IMR-90 (cell line): ENCODE results near the gene SSBP2. TPM values are rescaled to one million over a fixed set of nuclear protein-coding genes. Genes with fewer than 3 reads are reported as not detected.

Source experiments
- ATAC-seq: fragments of 200-7000 bp; cut with Tn5 transposase; 2 replicates; pipeline ENCODE4 v1.9.1; 2020; ENCODE audit warnings: low read depth, mild to moderate bottlenecking, moderate library complexity
- BruUV-seq: library from RNA; stranded (reverse); fragments of 400-500 nt; replicated peaks from 2 replicates; lab custom pipeline; 2021; lab: Mats Ljungman, UMichigan
- CTCF ChIA-PET: fragments of 300-600 bp; formaldehyde crosslinking; extraction: SDS; loops from one replicate; lab custom pipeline; 2021; ENCODE audit warnings: antibody characterized with exemption; lab: Yijun Ruan, JAX
- POLR2A ChIA-PET: fragments of 300-600 bp; sonication (Branson Sonifier 250); formaldehyde crosslinking; loops from one replicate; lab custom pipeline; 2022; ENCODE audit warnings: antibody characterized with exemption; ENCODE audit not compliant: unreplicated experiment; lab: Charles Lee
- DNase-seq: peaks from one replicate; pipeline ENCODE4 v3.0.0; 2013
- H2AFZ ChIP-seq: replicated peaks from 2 replicates; pipeline ENCODE3; 2013; ENCODE audit warnings: low read length, mild to moderate bottlenecking; ENCODE audit not compliant: poor library complexity
- H2AK5ac ChIP-seq: 2 replicates; pipeline ENCODE4 v1.6.1; 2013; ENCODE audit warnings: low read depth, low read length, inconsistent platforms
- H2AK9ac ChIP-seq: replicated peaks from 2 replicates; pipeline ENCODE3; 2013; ENCODE audit warnings: mild to moderate bottlenecking, low read depth, low read length, moderate library complexity; ENCODE audit not compliant: poor library complexity
- H2BK120ac ChIP-seq: 2 replicates; pipeline ENCODE4 v1.6.1; 2013; ENCODE audit warnings: low read depth, low read length, inconsistent platforms
- H2BK15ac ChIP-seq: 3 replicates; pipeline ENCODE4 v1.6.1; 2013; ENCODE audit warnings: low read depth, low read length, inconsistent platforms
- H2BK20ac ChIP-seq: 2 replicates; pipeline ENCODE4 v1.6.1; 2013; ENCODE audit warnings: low read depth, mild to moderate bottlenecking, inconsistent platforms, low read length, moderate library complexity
- H2BK5ac ChIP-seq: 2 replicates; pipeline ENCODE4 v1.6.1; 2013; ENCODE audit warnings: mild to moderate bottlenecking, low read depth, low read length, inconsistent platforms; ENCODE audit not compliant: poor library complexity, severe bottlenecking
- H3K14ac ChIP-seq: replicated peaks from 2 replicates; pipeline ENCODE4 v1.6.1; 2013; ENCODE audit warnings: low read depth, low read length, inconsistent platforms
- H3K18ac ChIP-seq: 2 replicates; pipeline ENCODE4 v1.6.1; 2013; ENCODE audit warnings: low read depth, low read length, control low read depth
- H3K23ac ChIP-seq: 2 replicates; pipeline ENCODE4 v1.6.1; 2013; ENCODE audit warnings: low read depth, low read length, inconsistent platforms
- H3K27ac ChIP-seq: 2 replicates; pipeline ENCODE4 v1.5.1; 2013; ENCODE audit warnings: mild to moderate bottlenecking, control low read depth, low read length; ENCODE audit not compliant: insufficient read depth
- H3K27me3 ChIP-seq: 2 replicates; pipeline ENCODE4 v1.6.1; 2013; ENCODE audit warnings: low read length; ENCODE audit not compliant: control insufficient read depth, insufficient read depth
- H3K36me3 ChIP-seq: 2 replicates; pipeline ENCODE4 v1.6.1; 2013; ENCODE audit warnings: low read length, mixed read lengths; ENCODE audit not compliant: control insufficient read depth, insufficient read depth
- H3K4ac ChIP-seq: 2 replicates; pipeline ENCODE4 v1.6.1; 2013; ENCODE audit warnings: low read depth, low read length, inconsistent platforms
- H3K4me1 ChIP-seq: 2 replicates; pipeline ENCODE4 v1.6.1; 2013; ENCODE audit warnings: low read length, mixed read lengths; ENCODE audit not compliant: control insufficient read depth, insufficient read depth
- H3K4me2 ChIP-seq: 2 replicates; pipeline ENCODE4 v1.6.1; 2013; ENCODE audit warnings: low read depth, mild to moderate bottlenecking, control low read depth, low read length, moderate library complexity
- H3K4me3 ChIP-seq: 2 replicates; pipeline ENCODE4 v1.5.1; 2013; ENCODE audit warnings: low read depth, mild to moderate bottlenecking, control low read depth, low read length, moderate library complexity; ENCODE audit not compliant: insufficient read depth
- H3K56ac ChIP-seq: 2 replicates; pipeline ENCODE4 v1.6.1; 2013; ENCODE audit warnings: low read length, inconsistent platforms; ENCODE audit not compliant: insufficient read depth; ENCODE audit errors: extremely low read depth
- H3K79me1 ChIP-seq, 2 experiments: 2 replicates each; pipeline ENCODE4 v1.6.1; 2013; ENCODE audit warnings: low read length in 2 of 2, inconsistent platforms in 1 of 2, low read depth in 1 of 2
- H3K9ac ChIP-seq: 2 replicates; pipeline ENCODE4 v1.6.1; 2013; ENCODE audit warnings: low read depth, low read length, control low read depth
- H3K9me1 ChIP-seq: 2 replicates; pipeline ENCODE4 v1.6.1; 2013; ENCODE audit warnings: low read length, inconsistent platforms; ENCODE audit not compliant: insufficient read depth
- H3K9me3 ChIP-seq: 2 replicates; pipeline ENCODE4 v1.6.1; 2013; ENCODE audit warnings: low read length; ENCODE audit not compliant: control insufficient read depth, insufficient read depth
- H4K20me1 ChIP-seq: 2 replicates; pipeline ENCODE4 v1.6.1; 2013; ENCODE audit warnings: low read length, inconsistent platforms; ENCODE audit not compliant: insufficient read depth
- H4K5ac ChIP-seq: 2 replicates; pipeline ENCODE4 v1.6.1; 2013; ENCODE audit warnings: mild to moderate bottlenecking, low read depth, low read length, control low read depth
- H4K8ac ChIP-seq, 2 experiments: 2 replicates each; pipeline ENCODE4 v1.6.1; 2013; ENCODE audit warnings: low read depth in 2 of 2, low read length in 2 of 2, control low read depth in 1 of 2, inconsistent platforms in 1 of 2
- H4K91ac ChIP-seq: 2 replicates; pipeline ENCODE4 v1.6.1; 2013; ENCODE audit warnings: low read depth, low read length, inconsistent platforms; ENCODE audit not compliant: insufficient read depth
- CEBPB ChIP-seq: IDR thresholded peaks from 2 replicates; pipeline ENCODE4 v1.6.1; 2012; ENCODE audit warnings: low read depth, low read length, improper control_type of control experiment
- CHD1 ChIP-seq: IDR thresholded peaks from 2 replicates; pipeline ENCODE4 v1.6.1; 2012; ENCODE audit warnings: low read depth, low read length, improper control_type of control experiment
- FOS ChIP-seq: fragments of 150-350 bp; IDR thresholded peaks from 2 replicates; pipeline ENCODE4 v1.6.1; 2016; ENCODE audit warnings: low read depth, low read length
- MAFK ChIP-seq: IDR thresholded peaks from 2 replicates; pipeline ENCODE4 v1.6.1; 2012; ENCODE audit warnings: low read depth, low read length, improper control_type of control experiment
- MAZ ChIP-seq: IDR thresholded peaks from 2 replicates; pipeline ENCODE4 v1.6.1; 2012; ENCODE audit warnings: low read depth, mild to moderate bottlenecking, low read length, improper control_type of control experiment, moderate library complexity, borderline replicate concordance
- MXI1 ChIP-seq: IDR thresholded peaks from 2 replicates; pipeline ENCODE4 v1.6.1; 2012; ENCODE audit warnings: low read depth, mild to moderate bottlenecking, low read length, moderate library complexity, borderline replicate concordance
- POLR2A ChIP-seq: IDR thresholded peaks from 2 replicates; pipeline ENCODE4 v1.6.1; 2012; ENCODE audit warnings: mild to moderate bottlenecking, low read depth, low read length
- RAD21 ChIP-seq: IDR thresholded peaks from 2 replicates; pipeline ENCODE4 v1.6.1; 2012; ENCODE audit warnings: low read length, improper control_type of control experiment
- RCOR1 ChIP-seq: IDR thresholded peaks from 2 replicates; pipeline ENCODE4 v1.6.1; 2012; ENCODE audit warnings: mild to moderate bottlenecking, low read length, improper control_type of control experiment; ENCODE audit not compliant: insufficient replicate concordance
- RFX5 ChIP-seq: IDR thresholded peaks from 2 replicates; pipeline ENCODE4 v1.8.0; 2012; ENCODE audit warnings: low read depth, mild to moderate bottlenecking, low read length, moderate library complexity
- SMC3 ChIP-seq: fragments of 150-350 bp; IDR thresholded peaks from 2 replicates; pipeline ENCODE4 v1.6.1; 2016; ENCODE audit warnings: low read depth, mild to moderate bottlenecking, antibody characterized with exemption, low read length, moderate library complexity
- WGBS, 2 experiments: methylation state at CpG; one replicate each; pipeline versions ENCODE4 v1.1.5 to v1.1.7; 2013; ENCODE audit warnings: missing lambda C conversion rate in 2 of 2; ENCODE audit not compliant: insufficient read length in 1 of 2; ENCODE audit errors: extremely low coverage in 2 of 2; 5-methylcytosine and 5-hydroxymethylcytosine counted together
- dilution Hi-C: fragments of 300-500 bp; cut with HindIII; formaldehyde crosslinking; loops from one replicate; pipeline ENCODE4 v1.14.3; 2018; ENCODE audit warnings: low sequenced_read_pairs; ENCODE audit not compliant: unreplicated experiment
- in situ Hi-C: fragments of 300-500 bp; cut with MboI; formaldehyde crosslinking; loops from 3 replicates; pipeline ENCODE4 v1.14.3; 2019; ENCODE audit warnings: low sequenced_read_pairs, inconsistent platforms, mixed read lengths
- intact Hi-C: fragments of 100-400 bp; cut with micrococcal nuclease; formaldehyde crosslinking; loops from 2 replicates; pipeline ENCODE4 v1.10.0; 2022
- polyA plus RNA-seq, 3 experiments: library from polyadenylated mRNA; depleted of rRNA; stranded (reverse); fragments of >200 nt; gene quantifications; 2 replicates each; pipeline ENCODE4 v1.2.3, GENCODE V29; 2012; ENCODE audit warnings: low replicate concordance in 1 of 3
- total RNA-seq: library from RNA; depleted of rRNA; stranded (reverse); fragments of >200 nt; gene quantifications from 2 replicates; pipeline ENCODE4 v1.2.3, GENCODE V29; 2012
- TF ChIP-seq, protein P1 (sequence below): fragments of 150-350 bp; IDR thresholded peaks from 2 replicates; pipeline ENCODE4 v1.6.1; 2016; ENCODE audit warnings: low read depth, mild to moderate bottlenecking, low read length, moderate library complexity, borderline replicate concordance
- TF ChIP-seq, protein P2 (sequence below): conservative IDR thresholded peaks from 2 replicates; pipeline ENCODE4 v1.5.1; 2012; ENCODE audit warnings: mild to moderate bottlenecking, low read depth, low read length, improper control_type of control experiment
- TF ChIP-seq, protein P3 (sequence below): fragments of 150-350 bp; IDR thresholded peaks from 2 replicates; pipeline ENCODE4 v1.6.1; 2017; ENCODE audit warnings: mild to moderate bottlenecking, antibody characterized with exemption, low read length, low read depth

The SSBP2 gene
- total and polyA plus RNA-seq, 2 of the 4 experiments (the other 2 are of a cell fraction) = 38.4 to 42.7 TPM

DNA sequence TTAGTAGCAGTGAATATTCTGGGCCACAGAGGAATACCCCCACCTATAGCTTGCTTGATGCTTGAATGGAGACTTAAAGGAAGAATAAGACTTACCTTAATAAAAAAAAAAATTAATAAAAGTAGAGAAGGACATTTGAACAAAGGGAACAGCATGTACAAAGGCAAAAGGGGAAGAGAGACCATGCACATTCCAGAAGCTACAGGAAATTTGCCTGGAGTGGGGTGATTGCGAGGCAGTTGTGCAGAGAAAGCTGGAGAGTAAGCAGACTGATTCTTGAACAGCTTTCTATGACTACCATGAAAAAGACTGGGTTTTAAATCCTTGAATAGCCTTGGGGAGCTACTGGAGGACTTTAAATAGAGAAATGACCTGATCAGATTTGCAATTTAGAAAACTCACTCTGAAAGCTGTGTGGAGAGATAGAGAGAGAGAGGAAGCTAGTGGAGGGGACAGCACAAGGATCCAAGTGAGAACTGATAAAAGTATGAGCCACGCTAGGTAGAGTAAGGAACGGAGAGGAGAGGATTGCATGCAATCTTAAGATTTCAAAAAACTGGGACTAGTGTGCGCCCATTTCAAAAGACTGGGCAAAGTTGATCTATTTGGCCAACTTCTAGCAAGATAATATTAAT, 12.5 kb upstream of the SSBP2 start:
- H3K4me3 ChIP-seq = no peak overlapping the region
- no peaks in the 10 kb centered on the region for H3K27me3 ChIP-seq
- H2AK5ac ChIP-seq = no peak overlapping the region
- POLR2A ChIA-PET = no interaction called here
- CTCF ChIA-PET = no interaction called here
- dilution Hi-C loops = no loop called here
- peaks cover 5% of the 10 kb centered on the region for H3K4me1 ChIP-seq
- no peak overlapping the region for H3K14ac ChIP-seq
- intact Hi-C loops = no loop called here
- H4K91ac ChIP-seq = no peak overlapping the region
- no peak overlapping the region for H3K4ac ChIP-seq
- H4K20me1 ChIP-seq = no peaks in the 10 kb centered on the region
- no peak overlapping the region for H2AFZ ChIP-seq
- H3K9ac ChIP-seq = no peak overlapping the region
- no TSS peak for BruUV-seq
- H2BK120ac ChIP-seq = no peak overlapping the region
- WGBS, 2 experiments = no CpG with 5 or more reads among the region's 4 CpGs
- no peaks in the 10 kb centered on the region for H3K36me3 ChIP-seq
- H2BK15ac ChIP-seq = no peak overlapping the region
- H3K4me2 ChIP-seq = no peak overlapping the region
- H3K9me3 ChIP-seq = no peaks in the 10 kb centered on the region
- ATAC-seq = no peak
- DNase-seq = no peak
- no peak overlapping the region for H2AK9ac ChIP-seq
- H2BK5ac ChIP-seq = no peak overlapping the region
- no peak overlapping the region for H3K23ac ChIP-seq
- no peaks in the 10 kb centered on the region for H3K9me1 ChIP-seq
- no peak overlapping the region for H3K18ac ChIP-seq
- no peak overlapping the region for H3K27ac ChIP-seq
- TF ChIP-seq, protein P1, sequence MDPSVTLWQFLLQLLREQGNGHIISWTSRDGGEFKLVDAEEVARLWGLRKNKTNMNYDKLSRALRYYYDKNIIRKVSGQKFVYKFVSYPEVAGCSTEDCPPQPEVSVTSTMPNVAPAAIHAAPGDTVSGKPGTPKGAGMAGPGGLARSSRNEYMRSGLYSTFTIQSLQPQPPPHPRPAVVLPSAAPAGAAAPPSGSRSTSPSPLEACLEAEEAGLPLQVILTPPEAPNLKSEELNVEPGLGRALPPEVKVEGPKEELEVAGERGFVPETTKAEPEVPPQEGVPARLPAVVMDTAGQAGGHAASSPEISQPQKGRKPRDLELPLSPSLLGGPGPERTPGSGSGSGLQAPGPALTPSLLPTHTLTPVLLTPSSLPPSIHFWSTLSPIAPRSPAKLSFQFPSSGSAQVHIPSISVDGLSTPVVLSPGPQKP = no peak
- TF ChIP-seq, protein P2, sequence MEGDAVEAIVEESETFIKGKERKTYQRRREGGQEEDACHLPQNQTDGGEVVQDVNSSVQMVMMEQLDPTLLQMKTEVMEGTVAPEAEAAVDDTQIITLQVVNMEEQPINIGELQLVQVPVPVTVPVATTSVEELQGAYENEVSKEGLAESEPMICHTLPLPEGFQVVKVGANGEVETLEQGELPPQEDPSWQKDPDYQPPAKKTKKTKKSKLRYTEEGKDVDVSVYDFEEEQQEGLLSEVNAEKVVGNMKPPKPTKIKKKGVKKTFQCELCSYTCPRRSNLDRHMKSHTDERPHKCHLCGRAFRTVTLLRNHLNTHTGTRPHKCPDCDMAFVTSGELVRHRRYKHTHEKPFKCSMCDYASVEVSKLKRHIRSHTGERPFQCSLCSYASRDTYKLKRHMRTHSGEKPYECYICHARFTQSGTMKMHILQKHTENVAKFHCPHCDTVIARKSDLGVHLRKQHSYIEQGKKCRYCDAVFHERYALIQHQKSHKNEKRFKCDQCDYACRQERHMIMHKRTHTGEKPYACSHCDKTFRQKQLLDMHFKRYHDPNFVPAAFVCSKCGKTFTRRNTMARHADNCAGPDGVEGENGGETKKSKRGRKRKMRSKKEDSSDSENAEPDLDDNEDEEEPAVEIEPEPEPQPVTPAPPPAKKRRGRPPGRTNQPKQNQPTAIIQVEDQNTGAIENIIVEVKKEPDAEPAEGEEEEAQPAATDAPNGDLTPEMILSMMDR = no peak
- TF ChIP-seq RFX5 = no peak
- no peak for TF ChIP-seq CEBPB
- no peak for TF ChIP-seq RCOR1
- no peak for TF ChIP-seq MAFK
- no peak for TF ChIP-seq MXI1
- no peak for TF ChIP-seq CHD1
- TF ChIP-seq RAD21 = no peak
- TF ChIP-seq MAZ = no peak
- no peak for TF ChIP-seq FOS
- TF ChIP-seq SMC3 = no peak
- TF ChIP-seq, protein P3, sequence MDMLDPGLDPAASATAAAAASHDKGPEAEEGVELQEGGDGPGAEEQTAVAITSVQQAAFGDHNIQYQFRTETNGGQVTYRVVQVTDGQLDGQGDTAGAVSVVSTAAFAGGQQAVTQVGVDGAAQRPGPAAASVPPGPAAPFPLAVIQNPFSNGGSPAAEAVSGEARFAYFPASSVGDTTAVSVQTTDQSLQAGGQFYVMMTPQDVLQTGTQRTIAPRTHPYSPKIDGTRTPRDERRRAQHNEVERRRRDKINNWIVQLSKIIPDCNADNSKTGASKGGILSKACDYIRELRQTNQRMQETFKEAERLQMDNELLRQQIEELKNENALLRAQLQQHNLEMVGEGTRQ = no peak
- no peak for TF ChIP-seq POLR2A
- no peak overlapping the region for H4K5ac ChIP-seq
- no peaks in the 10 kb centered on the region for H3K79me1 ChIP-seq
- H3K56ac ChIP-seq = no peak overlapping the region
- in situ Hi-C loops = loop anchor here (25.0 kb wide), 1 partner anchor 399 kb away; no protein-coding TSS in a partner anchor
- no peak overlapping the region for H4K8ac ChIP-seq
- no peak overlapping the region for H2BK20ac ChIP-seq
